Measurements from ENCODE around the gene PTPN23.
"Not testable (repeated sequence)": the region's sequence is repeated elsewhere in the genome, so short reads cannot be mapped to it uniquely, and the experiment has no call there.

Gene PTPN23

GRCh38 chr3:47452453-47453215 is 71.8 kb downstream of the PTPN23 start:
- no peak for DNase-seq (ENCODE audit: low spot score)

GRCh38 chr3:47455806-47456452 is 75.1 kb downstream of the PTPN23 start:
- no peak for DNase-seq (ENCODE audit: low spot score)

GRCh38 chr3:47456984-47457383 is 76.2 kb downstream of the PTPN23 start:
- DNase-seq (ENCODE audit: low spot score): no peak

GRCh38 chr3:47459534-47460085 is 78.8 kb downstream of the PTPN23 start:
- DNase-seq (ENCODE audit: low spot score): not testable (repeated sequence)
